K562 (cell line): Measurements from ENCODE around the gene DCAF12. TPM values are rescaled to one million over a fixed set of nuclear protein-coding genes. Genes with fewer than 3 reads are reported as not detected.

ENCODE experiments used
- BACH1 ChIP-seq: fragments of 200-800 bp; sonication (Bioruptor generic); IDR thresholded peaks from 2 replicates; pipeline ENCODE4 v1.6.1; 2016; ENCODE audit warnings: missing genetic modification characterization, missing compliant biosample characterization
- BCL6 ChIP-seq: fragments of 250-450 bp; sonication (Bioruptor Pico); IDR thresholded peaks from 2 replicates; pipeline ENCODE4 v1.4.0; 2020
- NFE2L1 ChIP-seq: fragments of 450-650 bp; IDR thresholded peaks from 2 replicates; pipeline ENCODE4 v1.6.1; 2016; ENCODE audit warnings: missing genetic modification characterization, low read depth, mild to moderate bottlenecking, missing compliant biosample characterization, moderate library complexity, borderline replicate concordance
- POLR2A ChIP-seq: fragments of 450-650 bp; conservative IDR thresholded peaks from 2 replicates; pipeline ENCODE4 v1.6.1; 2016
- RBM22 ChIP-seq: fragments of 200-400 bp; formaldehyde crosslinking; IDR thresholded peaks from 2 replicates; pipeline ENCODE4 v1.6.1; 2018; ENCODE audit warnings: low read length, low read depth; ENCODE audit not compliant: poor library complexity, severe bottlenecking
- SMARCE1 ChIP-seq: fragments of 450-650 bp; IDR thresholded peaks from 2 replicates; pipeline ENCODE4 v1.7.1; 2016; ENCODE audit warnings: mild to moderate bottlenecking
- TEAD2 ChIP-seq: fragments of 450-650 bp; IDR thresholded peaks from 2 replicates; pipeline ENCODE4 v1.6.1; 2016; ENCODE audit warnings: missing genetic modification characterization, control low read depth, missing compliant biosample characterization
- TEAD4 ChIP-seq, 2 experiments: sonication (generic) in 1 of 2; formaldehyde crosslinking in 1 of 2; IDR thresholded peaks; 2 replicates each; pipeline versions ENCODE4 v1.6.1 to v1.8.0; 2012 to 2022; ENCODE audit warnings: borderline replicate concordance in 1 of 2, inconsistent platforms in 1 of 2, low read length in 1 of 2, mild to moderate bottlenecking in 1 of 2, missing genetic modification reagents in 1 of 2
- TFAM ChIP-seq: fragments of 250-450 bp; sonication (Bioruptor Pico); conservative IDR thresholded peaks from 2 replicates; pipeline ENCODE4 v1.5.0; 2021; ENCODE audit warnings: mild to moderate bottlenecking, moderate library complexity
- polyA plus RNA-seq, 8 experiments: library from polyadenylated mRNA; depleted of rRNA in 4 of 8; stranded (reverse) in 5 of 8; unstranded in 3 of 8; fragments of >200 nt; fragmentation: Nextera tagmentation in 2 of 8; fragmentation: Illumina TruSeq in 1 of 8; extraction: Ambion mirVana in 2 of 8; extraction: Trizol in 1 of 8; gene quantifications; 2 replicates each; pipeline versions ENCODE4 v1.2.1 to v1.2.3, GENCODE V29; 2011 to 2014; ENCODE audit warnings: inconsistent platforms in 1 of 8, missing spikeins in 1 of 8
- total RNA-seq, 7 experiments: library from RNA; depleted of rRNA in 6 of 7; stranded (reverse); fragments of >200 nt in 6 of 7; fragmentation: Illumina TruSeq in 2 of 7; extraction: Trizol in 2 of 7; gene quantifications; 2 replicates each; pipeline versions ENCODE4 v1.2.1 to v1.2.3, GENCODE V29; 2011 to 2021; ENCODE audit warnings: low replicate concordance in 1 of 7
- TF ChIP-seq, protein P1 (sequence below): fragments of 200-800 bp; sonication (Bioruptor generic); IDR thresholded peaks from 2 replicates; pipeline ENCODE4 v1.6.1; 2016; ENCODE audit warnings: missing genetic modification characterization, missing compliant biosample characterization
- TF ChIP-seq, protein P2 (sequence below): fragments of 200-600 bp; sonication (generic); IDR thresholded peaks from one replicate; pipeline ENCODE4 v1.6.1; 2012; ENCODE audit warnings: mild to moderate bottlenecking, low read depth, low read length, inconsistent platforms

DCAF12 gene
- total and polyA plus RNA-seq, 9 of the 15 experiments (the other 6 are each of a cell fraction or from before 2014, with no cell fraction given), result 10.9 to 59.6 (median 30.8) TPM

DNA sequence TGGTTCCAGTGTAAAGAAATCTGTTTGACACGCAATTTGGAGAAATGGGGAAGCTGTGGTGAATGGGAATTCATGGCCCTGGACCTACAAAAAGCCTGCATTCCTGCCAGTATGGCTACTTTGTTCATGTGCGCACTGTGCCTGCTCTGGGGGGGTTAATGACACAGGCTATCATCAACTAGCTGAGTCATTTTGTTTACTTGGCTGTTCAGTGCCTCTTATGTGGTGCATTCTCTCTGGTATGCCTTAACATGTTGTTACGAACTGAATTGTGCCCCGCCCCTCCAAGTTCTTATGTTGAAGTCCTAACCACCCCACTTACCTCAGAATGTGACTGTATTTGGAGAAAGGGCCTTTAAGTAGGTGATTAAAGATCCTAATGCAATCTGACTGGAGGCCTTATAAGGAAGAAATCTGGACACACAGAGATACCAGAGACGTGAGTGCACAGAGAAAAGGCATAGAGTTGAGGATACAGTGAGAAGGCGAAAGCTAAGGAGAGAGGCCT, 31.9 kb upstream of the DCAF12 start (continued):
- TF ChIP-seq SMARCE1 (peak; percentile 66; the same call in 1 of the 2 replicates), TEAD2 (tag) (peak; percentile 79), POLR2A (0 out of 2 replicates have a peak, but pooled peaks have one; percentile 25), TFAM (no peak), TEAD4 (IDR thresholded peaks at IDR 0.05; ENCODE audit: low read length) (peak; percentile 63; the same call in 1 of the 2 replicates), TEAD4 (CRISPR knock-in tag; IDR thresholded peaks at IDR 0.05; ENCODE audit: borderline replicate concordance) (no peak), NFE2L1 (peak; percentile 7; the same call in 1 of the 2 replicates), RBM22 (no peak), BCL6 (no peak), BACH1 (tag) (peak; percentile 83)
- TF ChIP-seq, protein P1, sequence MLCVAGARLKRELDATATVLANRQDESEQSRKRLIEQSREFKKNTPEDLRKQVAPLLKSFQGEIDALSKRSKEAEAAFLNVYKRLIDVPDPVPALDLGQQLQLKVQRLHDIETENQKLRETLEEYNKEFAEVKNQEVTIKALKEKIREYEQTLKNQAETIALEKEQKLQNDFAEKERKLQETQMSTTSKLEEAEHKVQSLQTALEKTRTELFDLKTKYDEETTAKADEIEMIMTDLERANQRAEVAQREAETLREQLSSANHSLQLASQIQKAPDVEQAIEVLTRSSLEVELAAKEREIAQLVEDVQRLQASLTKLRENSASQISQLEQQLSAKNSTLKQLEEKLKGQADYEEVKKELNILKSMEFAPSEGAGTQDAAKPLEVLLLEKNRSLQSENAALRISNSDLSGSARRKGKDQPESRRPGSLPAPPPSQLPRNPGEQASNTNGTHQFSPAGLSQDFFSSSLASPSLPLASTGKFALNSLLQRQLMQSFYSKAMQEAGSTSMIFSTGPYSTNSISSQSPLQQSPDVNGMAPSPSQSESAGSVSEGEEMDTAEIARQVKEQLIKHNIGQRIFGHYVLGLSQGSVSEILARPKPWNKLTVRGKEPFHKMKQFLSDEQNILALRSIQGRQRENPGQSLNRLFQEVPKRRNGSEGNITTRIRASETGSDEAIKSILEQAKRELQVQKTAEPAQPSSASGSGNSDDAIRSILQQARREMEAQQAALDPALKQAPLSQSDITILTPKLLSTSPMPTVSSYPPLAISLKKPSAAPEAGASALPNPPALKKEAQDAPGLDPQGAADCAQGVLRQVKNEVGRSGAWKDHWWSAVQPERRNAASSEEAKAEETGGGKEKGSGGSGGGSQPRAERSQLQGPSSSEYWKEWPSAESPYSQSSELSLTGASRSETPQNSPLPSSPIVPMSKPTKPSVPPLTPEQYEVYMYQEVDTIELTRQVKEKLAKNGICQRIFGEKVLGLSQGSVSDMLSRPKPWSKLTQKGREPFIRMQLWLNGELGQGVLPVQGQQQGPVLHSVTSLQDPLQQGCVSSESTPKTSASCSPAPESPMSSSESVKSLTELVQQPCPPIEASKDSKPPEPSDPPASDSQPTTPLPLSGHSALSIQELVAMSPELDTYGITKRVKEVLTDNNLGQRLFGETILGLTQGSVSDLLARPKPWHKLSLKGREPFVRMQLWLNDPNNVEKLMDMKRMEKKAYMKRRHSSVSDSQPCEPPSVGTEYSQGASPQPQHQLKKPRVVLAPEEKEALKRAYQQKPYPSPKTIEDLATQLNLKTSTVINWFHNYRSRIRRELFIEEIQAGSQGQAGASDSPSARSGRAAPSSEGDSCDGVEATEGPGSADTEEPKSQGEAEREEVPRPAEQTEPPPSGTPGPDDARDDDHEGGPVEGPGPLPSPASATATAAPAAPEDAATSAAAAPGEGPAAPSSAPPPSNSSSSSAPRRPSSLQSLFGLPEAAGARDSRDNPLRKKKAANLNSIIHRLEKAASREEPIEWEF (CRISPR knock-in tag), result no peak
- TF ChIP-seq, protein P2, sequence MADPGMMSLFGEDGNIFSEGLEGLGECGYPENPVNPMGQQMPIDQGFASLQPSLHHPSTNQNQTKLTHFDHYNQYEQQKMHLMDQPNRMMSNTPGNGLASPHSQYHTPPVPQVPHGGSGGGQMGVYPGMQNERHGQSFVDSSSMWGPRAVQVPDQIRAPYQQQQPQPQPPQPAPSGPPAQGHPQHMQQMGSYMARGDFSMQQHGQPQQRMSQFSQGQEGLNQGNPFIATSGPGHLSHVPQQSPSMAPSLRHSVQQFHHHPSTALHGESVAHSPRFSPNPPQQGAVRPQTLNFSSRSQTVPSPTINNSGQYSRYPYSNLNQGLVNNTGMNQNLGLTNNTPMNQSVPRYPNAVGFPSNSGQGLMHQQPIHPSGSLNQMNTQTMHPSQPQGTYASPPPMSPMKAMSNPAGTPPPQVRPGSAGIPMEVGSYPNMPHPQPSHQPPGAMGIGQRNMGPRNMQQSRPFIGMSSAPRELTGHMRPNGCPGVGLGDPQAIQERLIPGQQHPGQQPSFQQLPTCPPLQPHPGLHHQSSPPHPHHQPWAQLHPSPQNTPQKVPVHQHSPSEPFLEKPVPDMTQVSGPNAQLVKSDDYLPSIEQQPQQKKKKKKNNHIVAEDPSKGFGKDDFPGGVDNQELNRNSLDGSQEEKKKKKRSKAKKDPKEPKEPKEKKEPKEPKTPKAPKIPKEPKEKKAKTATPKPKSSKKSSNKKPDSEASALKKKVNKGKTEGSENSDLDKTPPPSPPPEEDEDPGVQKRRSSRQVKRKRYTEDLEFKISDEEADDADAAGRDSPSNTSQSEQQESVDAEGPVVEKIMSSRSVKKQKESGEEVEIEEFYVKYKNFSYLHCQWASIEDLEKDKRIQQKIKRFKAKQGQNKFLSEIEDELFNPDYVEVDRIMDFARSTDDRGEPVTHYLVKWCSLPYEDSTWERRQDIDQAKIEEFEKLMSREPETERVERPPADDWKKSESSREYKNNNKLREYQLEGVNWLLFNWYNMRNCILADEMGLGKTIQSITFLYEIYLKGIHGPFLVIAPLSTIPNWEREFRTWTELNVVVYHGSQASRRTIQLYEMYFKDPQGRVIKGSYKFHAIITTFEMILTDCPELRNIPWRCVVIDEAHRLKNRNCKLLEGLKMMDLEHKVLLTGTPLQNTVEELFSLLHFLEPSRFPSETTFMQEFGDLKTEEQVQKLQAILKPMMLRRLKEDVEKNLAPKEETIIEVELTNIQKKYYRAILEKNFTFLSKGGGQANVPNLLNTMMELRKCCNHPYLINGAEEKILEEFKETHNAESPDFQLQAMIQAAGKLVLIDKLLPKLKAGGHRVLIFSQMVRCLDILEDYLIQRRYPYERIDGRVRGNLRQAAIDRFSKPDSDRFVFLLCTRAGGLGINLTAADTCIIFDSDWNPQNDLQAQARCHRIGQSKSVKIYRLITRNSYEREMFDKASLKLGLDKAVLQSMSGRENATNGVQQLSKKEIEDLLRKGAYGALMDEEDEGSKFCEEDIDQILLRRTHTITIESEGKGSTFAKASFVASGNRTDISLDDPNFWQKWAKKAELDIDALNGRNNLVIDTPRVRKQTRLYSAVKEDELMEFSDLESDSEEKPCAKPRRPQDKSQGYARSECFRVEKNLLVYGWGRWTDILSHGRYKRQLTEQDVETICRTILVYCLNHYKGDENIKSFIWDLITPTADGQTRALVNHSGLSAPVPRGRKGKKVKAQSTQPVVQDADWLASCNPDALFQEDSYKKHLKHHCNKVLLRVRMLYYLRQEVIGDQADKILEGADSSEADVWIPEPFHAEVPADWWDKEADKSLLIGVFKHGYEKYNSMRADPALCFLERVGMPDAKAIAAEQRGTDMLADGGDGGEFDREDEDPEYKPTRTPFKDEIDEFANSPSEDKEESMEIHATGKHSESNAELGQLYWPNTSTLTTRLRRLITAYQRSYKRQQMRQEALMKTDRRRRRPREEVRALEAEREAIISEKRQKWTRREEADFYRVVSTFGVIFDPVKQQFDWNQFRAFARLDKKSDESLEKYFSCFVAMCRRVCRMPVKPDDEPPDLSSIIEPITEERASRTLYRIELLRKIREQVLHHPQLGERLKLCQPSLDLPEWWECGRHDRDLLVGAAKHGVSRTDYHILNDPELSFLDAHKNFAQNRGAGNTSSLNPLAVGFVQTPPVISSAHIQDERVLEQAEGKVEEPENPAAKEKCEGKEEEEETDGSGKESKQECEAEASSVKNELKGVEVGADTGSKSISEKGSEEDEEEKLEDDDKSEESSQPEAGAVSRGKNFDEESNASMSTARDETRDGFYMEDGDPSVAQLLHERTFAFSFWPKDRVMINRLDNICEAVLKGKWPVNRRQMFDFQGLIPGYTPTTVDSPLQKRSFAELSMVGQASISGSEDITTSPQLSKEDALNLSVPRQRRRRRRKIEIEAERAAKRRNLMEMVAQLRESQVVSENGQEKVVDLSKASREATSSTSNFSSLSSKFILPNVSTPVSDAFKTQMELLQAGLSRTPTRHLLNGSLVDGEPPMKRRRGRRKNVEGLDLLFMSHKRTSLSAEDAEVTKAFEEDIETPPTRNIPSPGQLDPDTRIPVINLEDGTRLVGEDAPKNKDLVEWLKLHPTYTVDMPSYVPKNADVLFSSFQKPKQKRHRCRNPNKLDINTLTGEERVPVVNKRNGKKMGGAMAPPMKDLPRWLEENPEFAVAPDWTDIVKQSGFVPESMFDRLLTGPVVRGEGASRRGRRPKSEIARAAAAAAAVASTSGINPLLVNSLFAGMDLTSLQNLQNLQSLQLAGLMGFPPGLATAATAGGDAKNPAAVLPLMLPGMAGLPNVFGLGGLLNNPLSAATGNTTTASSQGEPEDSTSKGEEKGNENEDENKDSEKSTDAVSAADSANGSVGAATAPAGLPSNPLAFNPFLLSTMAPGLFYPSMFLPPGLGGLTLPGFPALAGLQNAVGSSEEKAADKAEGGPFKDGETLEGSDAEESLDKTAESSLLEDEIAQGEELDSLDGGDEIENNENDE, result no peak
